ENCODE data around the gene RMND1. TPM values are rescaled to one million over a fixed set of nuclear protein-coding genes. Genes with fewer than 3 reads are reported as not detected.

Gene RMND1
- total and polyA plus RNA-seq, 2 of the 13 experiments (the other 11 are each of a cell fraction or from before 2014, with no cell fraction given): 34.0 to 72.5 TPM

DNA sequence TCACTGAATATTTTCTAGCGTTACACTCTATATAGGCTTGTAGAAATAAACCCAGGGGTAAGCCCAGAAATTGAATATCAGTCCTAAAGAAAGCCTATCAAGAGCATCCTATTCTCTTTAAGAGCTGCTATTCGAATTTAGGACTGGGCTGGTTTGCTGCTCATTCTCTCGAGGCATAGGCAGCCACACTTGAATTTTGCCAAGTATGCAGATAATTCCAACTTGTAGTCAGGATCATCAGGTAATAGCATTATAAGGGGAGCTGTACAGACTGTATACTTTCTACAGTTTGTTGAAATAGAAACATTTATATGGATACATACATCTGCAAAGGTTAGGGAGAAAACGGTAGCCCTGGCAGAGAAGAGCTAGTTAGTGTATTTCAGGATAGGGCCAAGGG lies 58.5 kb downstream of the RMND1 start:
- intact Hi-C loops (cut with micrococcal nuclease; ENCODE audit: unreplicated experiment): loop anchor here (10.0 kb wide), 1 partner anchor 1591 kb away; the partner anchor contains the start of gene FBXO5

More for the DNA sequence above, 58.5 kb downstream of the RMND1 start:
- DNase-seq (ENCODE audit: low spot score) (no peak), ATAC-seq (no peak), FAIRE-seq (no peak)
- H3K4me2 ChIP-seq (ENCODE audit: low read depth, low read length): peak overlapping the region; percentile 78
- in situ Hi-C loops (cut with HindIII; ENCODE audit: extremely low pct_ligation_motif_present, low pct_unique_long_range_greater_than_20kb): no loop called here
- peaks cover 0 to 1% of the 10 kb centered on the region in 2 experiments; a peak in 4 of 5 replicates for H3K36me3 ChIP-seq (replicated peaks in 1 of 2; ENCODE audit: control insufficient read depth in 1 of 2, insufficient read depth in 2 of 2, low read length in 2 of 2)
- H3K4me1 ChIP-seq (ENCODE audit: insufficient read depth, low read length): peaks cover 54% of the 10 kb centered on the region
- no peak overlapping the region for H2AFZ ChIP-seq (ENCODE audit: low read length)
- H3K27me3 ChIP-seq (ENCODE audit: control insufficient read depth in 1 of 2, insufficient read depth in 2 of 2, low read length in 2 of 2): no peaks in the 10 kb centered on the region; a peak in 1 of 5 replicates
- no TSS peak for BruUV-seq (replicated peaks)
- peak overlapping the region in 2 of 3 experiments; percentile 63 to 91; a peak in 2 of 6 replicates for H3K4me3 ChIP-seq (replicated peaks in 1 of 3; ENCODE audit: insufficient read depth in 1 of 3, low read depth in 2 of 3, low read length in 3 of 3)
- H3K9me3 ChIP-seq (ENCODE audit: low read length): no peaks in the 10 kb centered on the region
- WGBS (ENCODE audit: low lambda C conversion rate): 77% methylated on average over 4 of the region's 4 CpGs
- POLR2A ChIA-PET: no interaction called here
- H3K79me2 ChIP-seq (ENCODE audit: insufficient read depth, low read length): peaks cover 75% of the 10 kb centered on the region
- H4K20me1 ChIP-seq (ENCODE audit: insufficient read depth, low read length): peaks cover 28% of the 10 kb centered on the region
- TF ChIP-seq MAFK (conservative IDR thresholded peaks at IDR 0.05 in 1 of 2, IDR thresholded peaks at IDR 0.05 in 1 of 2; ENCODE audit: low read length in 2 of 2) (peak; percentile 74 to 79), CHD4 (IDR thresholded peaks at IDR 0.05; ENCODE audit: borderline replicate concordance, low read length) (no peak), KDM5A (IDR thresholded peaks at IDR 0.05; ENCODE audit: borderline replicate concordance, low read length) (no peak), ZNF878 (CRISPR knock-in tag; IDR thresholded peaks at IDR 0.05) (no peak), ZNF543 (CRISPR knock-in tag; IDR thresholded peaks at IDR 0.05) (no peak), MAFF (IDR thresholded peaks at IDR 0.05; ENCODE audit: low read depth, low read length) (peak; percentile 70; the same call in 1 of the 2 replicates), ZNF589 (CRISPR knock-in tag; conservative IDR thresholded peaks at IDR 0.05) (no peak)
- TF ChIP-seq, protein P1, sequence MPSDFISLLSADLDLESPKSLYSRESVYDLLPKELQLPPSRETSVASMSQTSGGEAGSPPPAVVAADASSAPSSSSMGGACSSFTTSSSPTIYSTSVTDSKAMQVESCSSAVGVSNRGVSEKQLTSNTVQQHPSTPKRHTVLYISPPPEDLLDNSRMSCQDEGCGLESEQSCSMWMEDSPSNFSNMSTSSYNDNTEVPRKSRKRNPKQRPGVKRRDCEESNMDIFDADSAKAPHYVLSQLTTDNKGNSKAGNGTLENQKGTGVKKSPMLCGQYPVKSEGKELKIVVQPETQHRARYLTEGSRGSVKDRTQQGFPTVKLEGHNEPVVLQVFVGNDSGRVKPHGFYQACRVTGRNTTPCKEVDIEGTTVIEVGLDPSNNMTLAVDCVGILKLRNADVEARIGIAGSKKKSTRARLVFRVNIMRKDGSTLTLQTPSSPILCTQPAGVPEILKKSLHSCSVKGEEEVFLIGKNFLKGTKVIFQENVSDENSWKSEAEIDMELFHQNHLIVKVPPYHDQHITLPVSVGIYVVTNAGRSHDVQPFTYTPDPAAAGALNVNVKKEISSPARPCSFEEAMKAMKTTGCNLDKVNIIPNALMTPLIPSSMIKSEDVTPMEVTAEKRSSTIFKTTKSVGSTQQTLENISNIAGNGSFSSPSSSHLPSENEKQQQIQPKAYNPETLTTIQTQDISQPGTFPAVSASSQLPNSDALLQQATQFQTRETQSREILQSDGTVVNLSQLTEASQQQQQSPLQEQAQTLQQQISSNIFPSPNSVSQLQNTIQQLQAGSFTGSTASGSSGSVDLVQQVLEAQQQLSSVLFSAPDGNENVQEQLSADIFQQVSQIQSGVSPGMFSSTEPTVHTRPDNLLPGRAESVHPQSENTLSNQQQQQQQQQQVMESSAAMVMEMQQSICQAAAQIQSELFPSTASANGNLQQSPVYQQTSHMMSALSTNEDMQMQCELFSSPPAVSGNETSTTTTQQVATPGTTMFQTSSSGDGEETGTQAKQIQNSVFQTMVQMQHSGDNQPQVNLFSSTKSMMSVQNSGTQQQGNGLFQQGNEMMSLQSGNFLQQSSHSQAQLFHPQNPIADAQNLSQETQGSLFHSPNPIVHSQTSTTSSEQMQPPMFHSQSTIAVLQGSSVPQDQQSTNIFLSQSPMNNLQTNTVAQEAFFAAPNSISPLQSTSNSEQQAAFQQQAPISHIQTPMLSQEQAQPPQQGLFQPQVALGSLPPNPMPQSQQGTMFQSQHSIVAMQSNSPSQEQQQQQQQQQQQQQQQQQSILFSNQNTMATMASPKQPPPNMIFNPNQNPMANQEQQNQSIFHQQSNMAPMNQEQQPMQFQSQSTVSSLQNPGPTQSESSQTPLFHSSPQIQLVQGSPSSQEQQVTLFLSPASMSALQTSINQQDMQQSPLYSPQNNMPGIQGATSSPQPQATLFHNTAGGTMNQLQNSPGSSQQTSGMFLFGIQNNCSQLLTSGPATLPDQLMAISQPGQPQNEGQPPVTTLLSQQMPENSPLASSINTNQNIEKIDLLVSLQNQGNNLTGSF (CRISPR knock-in tag; IDR thresholded peaks at IDR 0.05): no peak
- TF ChIP-seq, protein P2, sequence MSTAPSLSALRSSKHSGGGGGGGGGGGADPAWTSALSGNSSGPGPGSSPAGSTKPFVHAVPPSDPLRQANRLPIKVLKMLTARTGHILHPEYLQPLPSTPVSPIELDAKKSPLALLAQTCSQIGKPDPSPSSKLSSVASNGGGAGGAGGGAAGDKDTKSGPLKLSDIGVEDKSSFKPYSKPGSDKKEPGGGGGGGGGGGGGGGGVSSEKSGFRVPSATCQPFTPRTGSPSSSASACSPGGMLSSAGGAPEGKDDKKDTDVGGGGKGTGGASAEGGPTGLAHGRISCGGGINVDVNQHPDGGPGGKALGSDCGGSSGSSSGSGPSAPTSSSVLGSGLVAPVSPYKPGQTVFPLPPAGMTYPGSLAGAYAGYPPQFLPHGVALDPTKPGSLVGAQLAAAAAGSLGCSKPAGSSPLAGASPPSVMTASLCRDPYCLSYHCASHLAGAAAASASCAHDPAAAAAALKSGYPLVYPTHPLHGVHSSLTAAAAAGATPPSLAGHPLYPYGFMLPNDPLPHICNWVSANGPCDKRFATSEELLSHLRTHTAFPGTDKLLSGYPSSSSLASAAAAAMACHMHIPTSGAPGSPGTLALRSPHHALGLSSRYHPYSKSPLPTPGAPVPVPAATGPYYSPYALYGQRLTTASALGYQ (CRISPR knock-in tag; IDR thresholded peaks at IDR 0.05): no peak
- H3K9ac ChIP-seq (ENCODE audit: insufficient read depth, low read depth, low read length): peak overlapping the region; percentile 64; the same call in 1 of the 2 replicates
- peak overlapping the region; percentile 99 for H3K27ac ChIP-seq (ENCODE audit: extremely low read length, insufficient read depth, low read length)
- CTCF ChIA-PET (ENCODE audit: low intra/inter-chr PET ratio, low total read pairs): no interaction called here

All from HepG2 (cell line).